GM23338 (cell line): ENCODE results near the gene EPAS1. TPM values are rescaled to one million over a fixed set of nuclear protein-coding genes. Genes with fewer than 3 reads are reported as not detected.

Experiments
- ATAC-seq: fragments of 200-7000 bp; cut with Tn5 transposase; 3 replicates; pipeline ENCODE4 v1.9.1; 2020
- DNase-seq: peaks from one replicate; pipeline ENCODE4 v3.0.0-alpha.2; 2015; ENCODE audit warnings: low spot score
- H2AFZ ChIP-seq: fragments of 200-600 bp; sonication (generic); 2 replicates; pipeline ENCODE4 v1.8.0; 2016; ENCODE audit warnings: antibody characterized with exemption, mild to moderate bottlenecking, moderate library complexity
- H3F3A ChIP-seq: fragments of 200-600 bp; sonication (generic); replicated peaks from 2 replicates; pipeline ENCODE4 v1.8.0; 2017; ENCODE audit warnings: antibody characterized with exemption, mixed run types, low read depth
- H3K27ac ChIP-seq: fragments of 200-600 bp; sonication (generic); 2 replicates; pipeline ENCODE4 v1.6.1; 2016; ENCODE audit warnings: low read depth
- H3K27me3 ChIP-seq: fragments of 200-600 bp; sonication (generic); 2 replicates; pipeline ENCODE4 v1.8.0; 2016; ENCODE audit warnings: mild to moderate bottlenecking, mixed run types, moderate library complexity; ENCODE audit not compliant: insufficient read depth
- H3K36me3 ChIP-seq: fragments of 200-600 bp; sonication (generic); 2 replicates; pipeline ENCODE4 v1.8.0; 2016; ENCODE audit warnings: mild to moderate bottlenecking; ENCODE audit not compliant: insufficient read depth
- H3K4me1 ChIP-seq: fragments of 200-600 bp; sonication (generic); 2 replicates; pipeline ENCODE4 v1.8.0; 2016; ENCODE audit warnings: mild to moderate bottlenecking, moderate library complexity; ENCODE audit not compliant: insufficient read depth
- H3K4me2 ChIP-seq: fragments of 200-600 bp; sonication (generic); 2 replicates; pipeline ENCODE4 v1.7.1; 2017; ENCODE audit warnings: mixed run types
- H3K4me3 ChIP-seq: fragments of 200-600 bp; sonication (generic); 2 replicates; pipeline ENCODE4 v1.6.1; 2016; ENCODE audit warnings: mixed run types
- H3K79me2 ChIP-seq: fragments of 200-600 bp; sonication (generic); replicated peaks from 2 replicates; pipeline ENCODE4 v1.8.0; 2017; ENCODE audit warnings: mild to moderate bottlenecking; ENCODE audit not compliant: insufficient read depth
- H3K9me2 ChIP-seq: fragments of 200-600 bp; sonication (generic); 2 replicates; pipeline ENCODE4 v1.8.0; 2017; ENCODE audit not compliant: insufficient read depth
- H4K20me1 ChIP-seq: fragments of 200-600 bp; sonication (generic); replicated peaks from 2 replicates; pipeline ENCODE4 v1.8.0; 2017; ENCODE audit warnings: mild to moderate bottlenecking; ENCODE audit not compliant: insufficient read depth
- H3K27ac Mint-ChIP-seq: 2 replicates; pipeline ENCODE4 v1.8.0; 2020; ENCODE audit warnings: inconsistent platforms, mild to moderate bottlenecking, moderate library complexity, mixed read lengths
- H3K27me3 Mint-ChIP-seq: 3 replicates; pipeline ENCODE4 v1.8.0; 2022; ENCODE audit warnings: low read depth, mild to moderate bottlenecking, moderate library complexity, mixed read lengths, inconsistent platforms; ENCODE audit not compliant: insufficient read depth, poor library complexity
- H3K36me3 Mint-ChIP-seq: 3 replicates; pipeline ENCODE4 v1.8.0; 2021; ENCODE audit warnings: low read depth, mild to moderate bottlenecking, inconsistent platforms, moderate library complexity, mixed read lengths
- H3K4me1 Mint-ChIP-seq: 3 replicates; pipeline ENCODE4 v1.8.0; 2020; ENCODE audit warnings: mild to moderate bottlenecking, inconsistent platforms, mixed read lengths
- H3K4me3 Mint-ChIP-seq: 3 replicates; pipeline ENCODE4 v1.8.0; 2021; ENCODE audit warnings: moderate library complexity, mild to moderate bottlenecking, inconsistent platforms, mixed read lengths
- H3K9me3 Mint-ChIP-seq: 3 replicates; pipeline ENCODE4 v1.8.0; 2020; ENCODE audit warnings: moderate library complexity, mild to moderate bottlenecking, inconsistent platforms, mixed read lengths
- CREB1 ChIP-seq: fragments of 250-450 bp; sonication (Bioruptor Pico); IDR thresholded peaks from 2 replicates; pipeline ENCODE4 v1.5.0; 2020; ENCODE audit warnings: low read depth, mild to moderate bottlenecking, moderate library complexity
- EZH2 ChIP-seq: fragments of 200-600 bp; sonication (generic); IDR thresholded peaks from one replicate; pipeline ENCODE4 v1.8.0; 2017; ENCODE audit warnings: antibody characterized with exemption, mild to moderate bottlenecking, low read depth; ENCODE audit not compliant: unreplicated experiment
- EZH2phosphoT487 ChIP-seq: fragments of 200-600 bp; sonication (generic); IDR thresholded peaks from one replicate; pipeline ENCODE4 v1.8.1; 2018; ENCODE audit warnings: antibody characterized with exemption; ENCODE audit not compliant: unreplicated experiment
- JUNB ChIP-seq: IDR thresholded peaks from one replicate; pipeline ENCODE4 v1.6.1; 2016; ENCODE audit warnings: antibody characterized with exemption; ENCODE audit not compliant: unreplicated experiment
- NANOG ChIP-seq: IDR thresholded peaks from 2 replicates; pipeline ENCODE4 v1.6.1; 2016; ENCODE audit warnings: antibody characterized with exemption, borderline replicate concordance
- POLR2AphosphoS5 ChIP-seq: IDR thresholded peaks from 2 replicates; pipeline ENCODE4 v1.6.1; 2016; ENCODE audit warnings: antibody characterized with exemption, low read depth
- STAT1 ChIP-seq: IDR thresholded peaks from one replicate; pipeline ENCODE4 v1.6.1; 2016; ENCODE audit warnings: antibody characterized with exemption; ENCODE audit not compliant: unreplicated experiment
- ZNF114 ChIP-seq: fragments of 250-450 bp; sonication (Bioruptor Pico); IDR thresholded peaks from 2 replicates; pipeline ENCODE4 v1.5.0; 2020; ENCODE audit warnings: mild to moderate bottlenecking, moderate library complexity
- ZNF462 ChIP-seq: fragments of 250-450 bp; sonication (Bioruptor Pico); IDR thresholded peaks from 2 replicates; pipeline ENCODE4 v1.5.0; 2020; ENCODE audit warnings: mild to moderate bottlenecking, moderate library complexity
- polyA plus RNA-seq: library from polyadenylated mRNA; unstranded; fragments of >200 nt; fragmentation: Nextera tagmentation; extraction: Ambion mirVana; gene quantifications from 2 replicates; pipeline ENCODE4 v1.2.1, GENCODE V29; 2016
- total RNA-seq: library from RNA; depleted of rRNA; stranded (reverse); fragments of >200 nt; shearing (Covaris generic); gene quantifications from 2 replicates; pipeline ENCODE4 v1.2.3, GENCODE V29; 2014
- TF ChIP-seq, protein P1 (sequence below): IDR thresholded peaks from one replicate; pipeline ENCODE4 v1.6.1; 2018; ENCODE audit warnings: antibody characterized with exemption; ENCODE audit not compliant: unreplicated experiment
- TF ChIP-seq, protein P2 (sequence below): IDR thresholded peaks from 2 replicates; pipeline ENCODE4 v1.6.1; 2016; ENCODE audit warnings: antibody characterized with exemption

EPAS1 gene
- total and polyA plus RNA-seq, 2 experiments from 2014 or later, result 0.68 to 5.4 TPM

DNA sequence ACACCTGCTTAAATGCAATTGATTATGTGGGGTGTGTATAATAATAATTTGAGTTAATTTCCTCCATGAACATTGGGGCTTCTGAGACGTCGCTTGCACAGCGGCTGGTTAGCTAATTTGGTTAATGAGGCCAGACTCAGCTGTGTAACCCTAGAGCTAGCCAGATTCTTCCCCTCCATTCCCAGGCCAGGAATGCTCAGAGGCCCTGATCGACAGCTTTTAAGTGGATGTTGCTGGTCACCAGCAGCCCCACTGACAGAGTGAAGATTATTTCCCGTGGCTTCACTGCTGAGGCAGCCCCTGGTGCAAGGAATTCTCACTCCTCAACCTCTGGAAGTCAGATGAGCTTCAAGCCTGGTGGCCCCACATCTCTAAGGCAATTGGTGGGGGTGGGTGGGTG lies 12.4 kb upstream of the EPAS1 start:
- Histone ChIP-seq H3K27me3 (no peaks in the 10 kb centered on the region), H3K27ac (no peak overlapping the region), H3K36me3 (no peaks in the 10 kb centered on the region), H3K79me2 (no peaks in the 10 kb centered on the region), H3K4me1 (no peaks in the 10 kb centered on the region), H3F3A (no peaks in the 10 kb centered on the region), H2AFZ (no peak overlapping the region), H3K9me2 (no peaks in the 10 kb centered on the region), H3K4me3 (no peak overlapping the region), H3K4me2 (no peak overlapping the region), H4K20me1 (no peaks in the 10 kb centered on the region)
- DNase-seq (no peak), ATAC-seq (no peak)
- Mint-ChIP-seq H3K4me1 (peaks cover 16% of the 10 kb centered on the region; the same call in 2 of the 3 replicates), H3K27me3 (peaks cover 5% of the 10 kb centered on the region), H3K4me3 (no peak overlapping the region), H3K27ac (no peak overlapping the region), H3K36me3 (no peaks in the 10 kb centered on the region), H3K9me3 (no peaks in the 10 kb centered on the region)
- no peak for TF ChIP-seq POLR2AphosphoS5
- TF ChIP-seq, protein P1, sequence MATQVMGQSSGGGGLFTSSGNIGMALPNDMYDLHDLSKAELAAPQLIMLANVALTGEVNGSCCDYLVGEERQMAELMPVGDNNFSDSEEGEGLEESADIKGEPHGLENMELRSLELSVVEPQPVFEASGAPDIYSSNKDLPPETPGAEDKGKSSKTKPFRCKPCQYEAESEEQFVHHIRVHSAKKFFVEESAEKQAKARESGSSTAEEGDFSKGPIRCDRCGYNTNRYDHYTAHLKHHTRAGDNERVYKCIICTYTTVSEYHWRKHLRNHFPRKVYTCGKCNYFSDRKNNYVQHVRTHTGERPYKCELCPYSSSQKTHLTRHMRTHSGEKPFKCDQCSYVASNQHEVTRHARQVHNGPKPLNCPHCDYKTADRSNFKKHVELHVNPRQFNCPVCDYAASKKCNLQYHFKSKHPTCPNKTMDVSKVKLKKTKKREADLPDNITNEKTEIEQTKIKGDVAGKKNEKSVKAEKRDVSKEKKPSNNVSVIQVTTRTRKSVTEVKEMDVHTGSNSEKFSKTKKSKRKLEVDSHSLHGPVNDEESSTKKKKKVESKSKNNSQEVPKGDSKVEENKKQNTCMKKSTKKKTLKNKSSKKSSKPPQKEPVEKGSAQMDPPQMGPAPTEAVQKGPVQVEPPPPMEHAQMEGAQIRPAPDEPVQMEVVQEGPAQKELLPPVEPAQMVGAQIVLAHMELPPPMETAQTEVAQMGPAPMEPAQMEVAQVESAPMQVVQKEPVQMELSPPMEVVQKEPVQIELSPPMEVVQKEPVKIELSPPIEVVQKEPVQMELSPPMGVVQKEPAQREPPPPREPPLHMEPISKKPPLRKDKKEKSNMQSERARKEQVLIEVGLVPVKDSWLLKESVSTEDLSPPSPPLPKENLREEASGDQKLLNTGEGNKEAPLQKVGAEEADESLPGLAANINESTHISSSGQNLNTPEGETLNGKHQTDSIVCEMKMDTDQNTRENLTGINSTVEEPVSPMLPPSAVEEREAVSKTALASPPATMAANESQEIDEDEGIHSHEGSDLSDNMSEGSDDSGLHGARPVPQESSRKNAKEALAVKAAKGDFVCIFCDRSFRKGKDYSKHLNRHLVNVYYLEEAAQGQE, result no peak
- TF ChIP-seq ZNF462 (CRISPR knock-in tag), result no peak
- no peak for TF ChIP-seq NANOG
- no peak for TF ChIP-seq STAT1
- TF ChIP-seq ZNF114 (CRISPR knock-in tag), result no peak
- TF ChIP-seq EZH2phosphoT487, result no peak
- TF ChIP-seq CREB1 (CRISPR knock-in tag), result no peak
- TF ChIP-seq EZH2, result no peak
- TF ChIP-seq, protein P2, sequence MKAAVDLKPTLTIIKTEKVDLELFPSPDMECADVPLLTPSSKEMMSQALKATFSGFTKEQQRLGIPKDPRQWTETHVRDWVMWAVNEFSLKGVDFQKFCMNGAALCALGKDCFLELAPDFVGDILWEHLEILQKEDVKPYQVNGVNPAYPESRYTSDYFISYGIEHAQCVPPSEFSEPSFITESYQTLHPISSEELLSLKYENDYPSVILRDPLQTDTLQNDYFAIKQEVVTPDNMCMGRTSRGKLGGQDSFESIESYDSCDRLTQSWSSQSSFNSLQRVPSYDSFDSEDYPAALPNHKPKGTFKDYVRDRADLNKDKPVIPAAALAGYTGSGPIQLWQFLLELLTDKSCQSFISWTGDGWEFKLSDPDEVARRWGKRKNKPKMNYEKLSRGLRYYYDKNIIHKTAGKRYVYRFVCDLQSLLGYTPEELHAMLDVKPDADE, result no peak
- TF ChIP-seq JUNB, result no peak
